ENCODE data around the gene SOAT1.
"Not testable (repeated sequence)": the region's sequence is repeated elsewhere in the genome, so short reads cannot be mapped to it uniquely, and the experiment has no call there.

Gene SOAT1

DNA sequence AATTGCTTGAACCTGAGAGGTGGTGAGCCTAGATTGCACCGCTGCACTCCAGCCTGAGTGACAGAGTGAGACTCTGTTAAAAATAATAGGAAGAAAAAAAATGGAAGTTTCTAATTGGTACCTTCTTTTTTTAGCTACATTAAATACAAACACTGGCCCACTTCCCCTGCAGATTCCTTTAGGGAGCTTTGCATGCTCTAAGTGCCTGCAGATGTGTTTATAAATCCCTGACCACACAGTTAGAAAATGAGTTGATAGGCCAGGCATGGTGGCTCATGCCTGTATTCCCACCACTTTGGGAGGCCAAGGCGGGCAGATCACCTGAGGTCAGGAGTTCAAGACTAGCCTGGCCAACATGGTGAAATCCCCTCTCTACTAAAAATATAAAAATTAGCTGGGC lies 68.0 kb downstream of the SOAT1 start:
- not testable (repeated sequence) for DNase-seq

DNA sequence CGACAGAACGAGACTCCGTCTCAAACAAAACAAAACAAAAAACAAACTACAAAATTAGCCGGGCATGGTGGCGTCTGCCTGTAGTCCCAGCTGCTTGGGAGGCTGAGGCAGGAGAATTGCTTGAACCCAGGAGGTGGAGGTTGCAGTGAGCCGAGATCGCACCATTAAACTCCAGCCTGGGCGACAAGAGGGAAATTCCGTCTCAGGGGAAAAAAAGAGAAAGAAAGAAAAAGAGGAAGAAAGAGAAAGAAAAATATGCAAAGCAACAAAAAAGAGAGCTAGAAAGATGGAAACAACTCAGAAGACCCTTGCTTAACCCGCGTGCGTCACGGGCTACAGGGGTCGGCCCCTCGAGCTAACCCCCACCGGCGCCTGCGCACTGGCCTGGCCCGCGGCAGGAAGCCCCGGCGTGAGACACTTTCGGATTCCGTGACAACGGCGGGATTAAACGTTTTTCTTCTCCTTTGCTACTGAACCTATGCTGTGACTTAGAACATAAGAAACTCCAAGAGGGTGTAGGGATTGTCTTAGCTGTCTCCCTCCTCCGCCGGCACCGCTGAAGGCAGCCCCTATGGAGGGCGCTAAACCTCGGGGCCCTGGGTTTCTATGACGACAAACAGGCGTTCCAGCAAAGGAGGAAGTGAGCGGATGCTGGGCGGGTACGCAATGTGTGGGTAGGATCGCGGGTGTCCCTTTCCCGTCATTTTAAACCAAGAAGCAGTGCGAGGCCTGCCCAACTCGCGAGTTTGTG lies 71.9 kb downstream of the SOAT1 start, which contains the start of gene AXDND1:
Gene AXDND1, plus strand, starts transcription at position 630 of the 751 bp plus-strand sequence. CDS start 539 bp downstream, outside the sequence.
- peak; percentile 67 to 75 for DNase-seq

DNA sequence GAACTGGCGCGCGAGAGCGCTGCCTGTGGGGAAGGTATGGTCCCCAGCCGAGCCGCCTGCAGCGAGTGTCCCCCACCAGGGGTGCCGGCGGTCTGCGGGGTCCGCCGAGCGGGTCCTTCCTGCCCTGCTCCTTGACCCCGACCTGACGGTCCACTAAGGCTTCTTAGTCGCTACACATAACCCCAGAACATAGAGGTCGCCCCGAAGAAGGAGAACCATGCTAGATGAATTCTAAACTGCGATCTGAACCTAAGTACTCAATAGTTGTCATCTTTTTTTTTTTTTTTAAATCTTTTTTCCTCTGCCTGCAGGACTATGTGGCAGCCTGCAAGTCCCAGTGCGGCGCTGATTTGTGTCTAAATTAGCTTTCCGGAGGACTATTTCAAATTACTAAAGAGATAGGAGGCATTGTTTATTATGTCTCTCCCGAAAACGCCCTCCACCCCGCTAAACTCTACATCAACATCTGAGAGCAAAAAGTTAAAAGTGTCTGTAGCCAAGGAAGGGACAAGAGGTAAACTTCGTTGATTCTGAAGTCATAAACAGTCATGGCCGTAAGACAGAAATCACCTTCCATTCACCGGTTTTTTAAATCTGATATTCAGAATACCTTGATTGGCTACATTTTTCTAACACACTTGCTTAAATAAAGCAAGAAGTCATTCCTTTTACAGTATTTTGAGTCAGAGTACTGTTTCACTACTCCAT lies 72.7 kb downstream of the SOAT1 start:
- DNase-seq = peak in 1 of 2 donors; percentile 18

DNA sequence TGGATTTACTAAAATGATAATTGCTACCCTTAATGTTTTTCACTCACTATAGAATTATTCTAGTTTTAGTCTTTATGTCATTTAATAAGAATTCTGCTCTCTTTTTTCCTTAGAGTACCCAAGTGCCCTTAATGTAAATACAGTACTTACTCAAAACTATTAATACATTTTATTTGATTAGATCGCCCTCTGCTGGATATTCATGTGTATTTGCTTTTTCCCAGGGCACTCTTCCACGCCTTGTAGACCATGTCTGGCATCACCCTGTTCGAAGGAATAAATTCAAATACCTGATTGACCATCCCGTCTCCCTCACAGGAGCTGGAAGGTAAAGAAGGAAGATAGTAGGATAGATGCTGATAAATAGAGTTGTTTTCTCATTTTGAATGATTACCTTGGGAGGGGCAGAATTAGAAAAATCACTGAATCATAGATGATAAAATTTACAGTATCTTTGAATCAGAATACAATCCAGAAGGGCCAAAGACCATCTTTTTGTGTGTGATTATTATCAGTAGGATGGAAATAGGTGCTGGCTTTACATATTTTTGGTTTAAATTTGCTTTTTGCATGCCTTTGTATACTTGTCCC lies 76.2 kb downstream of the SOAT1 start:
- peak in 1 of 2 donors; percentile 72 for DNase-seq

DNA sequence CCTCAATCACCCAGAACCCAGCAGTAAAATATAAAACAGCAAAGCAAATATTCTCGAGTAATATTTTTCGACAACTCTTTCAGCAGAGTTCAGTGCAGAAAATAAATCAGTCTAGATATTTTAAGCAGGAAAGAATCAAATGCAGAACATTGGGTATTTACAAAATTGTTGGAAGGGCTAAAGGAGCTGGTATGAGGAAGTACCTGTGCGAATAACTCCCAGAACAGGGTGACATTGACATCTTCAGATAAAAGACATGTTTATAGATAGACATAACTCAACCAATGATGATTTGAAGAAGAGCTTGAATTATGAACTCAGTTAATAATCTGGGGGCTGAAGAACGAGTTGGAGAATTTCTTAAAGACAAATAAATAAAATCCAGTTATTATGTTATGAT lies 78.6 kb downstream of the SOAT1 start:
- DNase-seq = no peak

DNA sequence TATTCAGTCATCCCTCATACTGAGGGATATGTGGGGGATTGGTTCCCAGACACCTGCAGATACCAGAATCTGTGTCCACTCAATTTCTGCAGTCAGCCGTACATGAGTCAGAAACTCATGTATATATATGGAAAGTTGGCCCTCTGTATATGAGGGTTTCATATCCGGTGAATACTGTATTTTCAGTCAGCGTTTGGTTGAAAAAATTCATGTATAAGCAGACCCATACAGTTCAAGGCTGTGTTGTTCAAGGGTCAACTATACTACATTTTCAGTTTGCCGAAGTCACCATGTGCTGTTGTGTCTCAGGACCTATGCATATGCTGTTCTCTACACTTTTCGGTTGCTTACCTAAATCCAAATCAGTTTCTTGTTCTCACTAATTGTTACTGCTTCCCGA lies 82.6 kb downstream of the SOAT1 start:
- DNase-seq = no peak

DNA sequence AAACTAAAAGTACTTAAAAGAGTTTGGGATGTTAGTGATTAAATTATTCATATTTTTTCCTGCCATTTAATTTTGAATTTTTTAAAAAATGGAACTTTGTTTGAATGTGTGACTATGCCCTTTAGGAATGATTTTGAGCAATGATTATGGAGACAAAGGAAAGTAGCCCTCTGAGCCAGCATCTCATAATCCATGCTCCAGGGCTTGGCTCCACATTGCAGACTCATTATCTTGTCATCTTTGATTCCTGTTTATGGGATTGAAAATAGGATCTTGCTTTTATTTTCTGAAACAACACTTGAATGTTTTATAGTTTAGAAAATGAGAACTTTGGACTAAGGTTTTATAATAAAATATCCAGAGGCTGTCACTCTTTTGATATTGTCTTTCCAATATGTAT lies 86.7 kb downstream of the SOAT1 start:
- DNase-seq = no peak

DNA sequence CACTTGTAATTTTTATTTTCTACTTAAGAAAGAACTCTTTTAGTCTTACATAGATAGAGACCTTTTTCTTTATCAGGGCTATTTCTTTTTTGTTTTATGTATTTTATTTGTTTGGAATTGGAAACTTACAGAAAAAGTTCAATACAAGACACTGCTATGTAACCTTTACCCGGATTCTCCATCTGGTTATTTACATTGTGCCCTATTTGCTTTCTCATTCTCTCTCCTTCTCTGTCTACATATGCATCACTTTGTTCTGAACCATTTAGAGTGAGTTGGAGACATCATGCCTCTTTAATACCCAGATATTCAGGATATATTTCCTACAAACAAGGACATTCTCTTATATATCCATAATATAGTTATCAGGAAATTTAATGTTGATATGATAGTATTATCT lies 90.4 kb downstream of the SOAT1 start:
- DNase-seq = no peak

DNA sequence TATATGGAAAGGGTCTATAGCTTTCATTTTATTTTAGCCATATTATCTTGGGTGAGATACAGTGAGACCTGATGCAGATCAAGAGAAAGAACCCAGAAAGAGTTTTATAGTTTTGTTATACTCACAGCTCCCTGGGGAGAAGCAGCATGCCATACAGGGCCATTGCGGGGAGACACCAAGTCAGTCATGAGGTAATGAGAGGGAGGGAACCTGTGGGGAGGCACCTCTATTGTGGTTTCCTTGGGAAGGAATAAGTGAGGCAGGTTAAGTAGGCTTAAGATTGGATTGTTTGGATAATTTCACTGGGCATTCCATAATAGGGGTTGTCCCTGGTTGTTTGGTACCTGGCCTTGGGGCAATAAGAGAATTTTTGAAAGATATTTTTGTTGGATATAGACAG lies 91.9 kb downstream of the SOAT1 start:
- no peak for DNase-seq

DNA sequence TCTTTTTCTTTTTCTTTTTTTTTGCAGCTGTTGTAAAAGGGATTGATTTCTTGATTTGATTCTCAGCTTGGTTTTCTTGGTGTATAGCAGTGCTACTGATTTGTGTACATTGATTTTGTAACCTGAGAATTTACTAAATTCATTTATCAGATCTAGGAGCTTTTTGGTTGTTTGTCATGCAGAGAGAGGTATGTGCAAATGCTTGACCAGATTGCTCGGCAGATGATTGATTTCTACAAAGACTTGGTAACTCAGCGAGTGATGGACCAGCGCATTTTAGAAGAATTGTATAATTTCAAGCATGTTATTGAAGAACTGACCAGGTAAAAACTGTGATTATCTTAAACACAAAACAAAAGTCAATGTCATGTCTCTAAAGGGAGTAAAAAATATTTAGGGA lies 100.1 kb downstream of the SOAT1 start:
- no peak for DNase-seq

DNA sequence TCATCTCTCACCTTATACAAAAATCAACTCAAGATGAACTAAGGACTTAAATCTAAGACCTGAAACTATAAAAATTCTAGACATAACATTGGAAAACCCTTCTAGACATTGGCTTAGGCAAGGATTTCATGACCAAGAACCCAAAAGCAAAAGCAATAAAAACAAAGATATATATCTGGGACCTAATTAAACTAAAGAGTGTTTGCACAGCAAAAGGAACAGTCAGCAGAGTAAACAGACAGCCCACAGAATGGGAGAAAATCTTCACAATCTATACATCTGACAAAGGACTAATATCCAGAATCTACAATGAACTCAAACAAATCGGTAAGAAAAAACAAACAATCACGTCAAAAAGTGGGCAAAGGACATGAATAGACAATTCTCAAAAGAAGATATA lies 105.8 kb downstream of the SOAT1 start:
- not testable (repeated sequence) for DNase-seq

All from hippocampal formation (tissue), 2 donors.